BLaER1 (cell line): ENCODE data around the gene SLC10A6.

ENCODE experiments used
- H3K27ac ChIP-seq: shearing (Covaris generic); formaldehyde crosslinking; 2 replicates; pipeline ENCODE4 v1.8.1; 2022
- H3K27me3 ChIP-seq: shearing (Covaris generic); formaldehyde crosslinking; 2 replicates; pipeline ENCODE4 v1.8.1; 2022
- H3K36me3 ChIP-seq: shearing (Covaris generic); formaldehyde crosslinking; 2 replicates; pipeline ENCODE4 v1.8.1; 2022
- H3K4me1 ChIP-seq: shearing (Covaris generic); formaldehyde crosslinking; 2 replicates; pipeline ENCODE4 v1.8.1; 2022
- H3K4me2 ChIP-seq: shearing (Covaris generic); formaldehyde crosslinking; 2 replicates; pipeline ENCODE4 v1.8.1; 2022
- H3K4me3 ChIP-seq: shearing (Covaris generic); formaldehyde crosslinking; 2 replicates; pipeline ENCODE4 v1.8.1; 2022
- H3K9ac ChIP-seq: shearing (Covaris generic); formaldehyde crosslinking; 2 replicates; pipeline ENCODE4 v1.8.1; 2022
- H3K9me3 ChIP-seq: shearing (Covaris generic); formaldehyde crosslinking; 2 replicates; pipeline ENCODE4 v1.8.1; 2022
- H4K20me1 ChIP-seq: shearing (Covaris generic); formaldehyde crosslinking; 2 replicates; pipeline ENCODE4 v1.8.1; 2022
- Cebpa-rat ChIP-seq: shearing (Covaris generic); IDR thresholded peaks from 2 replicates; pipeline ENCODE4 v1.8.1; 2022

Gene SLC10A6

GRCh38 chr4:86831262-86832130 is 17.7 kb downstream of the SLC10A6 start:
- no peaks in the 10 kb centered on the region for H3K36me3 ChIP-seq
- no peaks in the 10 kb centered on the region for H4K20me1 ChIP-seq
- no peak for TF ChIP-seq Cebpa-rat
- H3K9ac ChIP-seq = no peak overlapping the region
- H3K4me2 ChIP-seq = no peak overlapping the region
- H3K4me3 ChIP-seq = no peak overlapping the region
- H3K9me3 ChIP-seq = no peaks in the 10 kb centered on the region
- H3K4me1 ChIP-seq = no peaks in the 10 kb centered on the region
- H3K27me3 ChIP-seq = no peaks in the 10 kb centered on the region
- H3K27ac ChIP-seq = no peak overlapping the region

GRCh38 chr4:86825511-86825910 is 23.7 kb downstream of the SLC10A6 start:
- Histone ChIP-seq H3K4me1 (no peaks in the 10 kb centered on the region), H3K27me3 (no peaks in the 10 kb centered on the region), H3K4me2 (no peak overlapping the region), H3K9ac (no peak overlapping the region), H3K4me3 (no peak overlapping the region), H4K20me1 (no peaks in the 10 kb centered on the region), H3K27ac (no peak overlapping the region), H3K9me3 (no peaks in the 10 kb centered on the region), H3K36me3 (no peaks in the 10 kb centered on the region)
- no peak for TF ChIP-seq Cebpa-rat

GRCh38 chr4:86822136-86822535 is 27.0 kb downstream of the SLC10A6 start:
- Histone ChIP-seq H4K20me1 (no peaks in the 10 kb centered on the region), H3K27me3 (no peaks in the 10 kb centered on the region), H3K9ac (no peak overlapping the region), H3K4me2 (no peak overlapping the region), H3K4me3 (no peak overlapping the region), H3K36me3 (no peaks in the 10 kb centered on the region), H3K27ac (no peak overlapping the region), H3K9me3 (no peaks in the 10 kb centered on the region), H3K4me1 (no peaks in the 10 kb centered on the region)
- no peak for TF ChIP-seq Cebpa-rat

- no peak overlapping the region for H3K4me3 ChIP-seq
- H3K4me2 ChIP-seq = no peak overlapping the region
- 0 out of 2 replicates have a peak, but pooled peaks cover 2% of the 10 kb centered on the region for H3K36me3 ChIP-seq
- no peaks in the 10 kb centered on the region for H4K20me1 ChIP-seq
- H3K27ac ChIP-seq = no peak overlapping the region
- no peak for TF ChIP-seq Cebpa-rat
- no peaks in the 10 kb centered on the region for H3K27me3 ChIP-seq
- H3K4me1 ChIP-seq = no peaks in the 10 kb centered on the region
- H3K9me3 ChIP-seq = peaks cover 6% of the 10 kb centered on the region
- H3K9ac ChIP-seq = no peak overlapping the region
Observed at GRCh38 chr4:86821151-86821550, 28.0 kb downstream of the SLC10A6 start.

- TF ChIP-seq Cebpa-rat = no peak
- Histone ChIP-seq H3K4me1 (no peaks in the 10 kb centered on the region), H3K36me3 (peaks cover 13% of the 10 kb centered on the region)
Observed at GRCh38 chr4:86819561-86819960, 29.6 kb downstream of the SLC10A6 start.

GRCh38 chr4:86818841-86819240 is 30.3 kb downstream of the SLC10A6 start:
- Histone ChIP-seq H3K9me3 (peaks cover 17% of the 10 kb centered on the region), H3K4me3 (no peak overlapping the region), H3K9ac (no peak overlapping the region), H3K27ac (no peak overlapping the region), H4K20me1 (no peaks in the 10 kb centered on the region), H3K27me3 (no peaks in the 10 kb centered on the region), H3K36me3 (peaks cover 13% of the 10 kb centered on the region), H3K4me2 (no peak overlapping the region), H3K4me1 (no peaks in the 10 kb centered on the region)
- TF ChIP-seq Cebpa-rat = no peak

More at GRCh38 chr4:86819561-86819960, 29.6 kb downstream of the SLC10A6 start:
- Histone ChIP-seq H3K4me3 (no peak overlapping the region), H3K27ac (no peak overlapping the region), H3K9ac (no peak overlapping the region), H3K4me2 (no peak overlapping the region), H3K27me3 (no peaks in the 10 kb centered on the region), H4K20me1 (no peaks in the 10 kb centered on the region), H3K9me3 (peaks cover 17% of the 10 kb centered on the region)

GRCh38 chr4:86818211-86818610 is 31.0 kb downstream of the SLC10A6 start:
- no peak overlapping the region for H3K4me3 ChIP-seq
- peaks cover 17% of the 10 kb centered on the region for H3K9me3 ChIP-seq
- H3K27ac ChIP-seq = no peak overlapping the region
- H3K4me1 ChIP-seq = no peaks in the 10 kb centered on the region
- H4K20me1 ChIP-seq = no peaks in the 10 kb centered on the region
- no peak for TF ChIP-seq Cebpa-rat
- H3K36me3 ChIP-seq = peaks cover 13% of the 10 kb centered on the region
- H3K27me3 ChIP-seq = no peaks in the 10 kb centered on the region
- H3K4me2 ChIP-seq = no peak overlapping the region
- no peak overlapping the region for H3K9ac ChIP-seq

GRCh38 chr4:86816501-86817273 is 32.5 kb downstream of the SLC10A6 start:
- Histone ChIP-seq H3K4me3 (no peak overlapping the region), H3K9ac (no peak overlapping the region), H3K4me1 (no peaks in the 10 kb centered on the region), H3K27ac (no peak overlapping the region), H3K9me3 (peaks cover 17% of the 10 kb centered on the region), H3K27me3 (no peaks in the 10 kb centered on the region), H3K36me3 (peaks cover 13% of the 10 kb centered on the region), H4K20me1 (no peaks in the 10 kb centered on the region), H3K4me2 (no peak overlapping the region)
- TF ChIP-seq Cebpa-rat = no peak

GRCh38 chr4:86815653-86816052 is 33.5 kb downstream of the SLC10A6 start:
- H3K36me3 ChIP-seq = peaks cover 13% of the 10 kb centered on the region
- H3K9ac ChIP-seq = no peak overlapping the region
- H3K4me3 ChIP-seq = no peak overlapping the region
- TF ChIP-seq Cebpa-rat = no peak
- H3K4me1 ChIP-seq = no peaks in the 10 kb centered on the region
- H3K27me3 ChIP-seq = no peaks in the 10 kb centered on the region
- H3K4me2 ChIP-seq = no peak overlapping the region
- H3K27ac ChIP-seq = no peak overlapping the region
- peaks cover 17% of the 10 kb centered on the region for H3K9me3 ChIP-seq
- H4K20me1 ChIP-seq = no peaks in the 10 kb centered on the region

GRCh38 chr4:86810847-86811246 is 38.3 kb downstream of the SLC10A6 start:
- no peaks in the 10 kb centered on the region for H3K4me1 ChIP-seq
- no peaks in the 10 kb centered on the region for H3K27me3 ChIP-seq
- H3K27ac ChIP-seq = no peak overlapping the region
- no peak overlapping the region for H3K4me2 ChIP-seq
- H3K9ac ChIP-seq = no peak overlapping the region
- no peak overlapping the region for H3K4me3 ChIP-seq
- TF ChIP-seq Cebpa-rat = no peak
- peaks cover 8% of the 10 kb centered on the region for H3K9me3 ChIP-seq
- peaks cover 8% of the 10 kb centered on the region for H3K36me3 ChIP-seq
- no peaks in the 10 kb centered on the region for H4K20me1 ChIP-seq
